Measurements from ENCODE around the gene IL17B. TPM values are rescaled to one million over a fixed set of nuclear protein-coding genes. Genes with fewer than 3 reads are reported as not detected.

The IL17B gene
- total and polyA plus RNA-seq, 11 donors, result 0.33 to 0.42 (median 0.35) TPM; not detected in 8

GRCh38 chr5:149345892-149346222, 33.2 kb downstream of the IL17B start:
- intact Hi-C loops (cut with DNase I), result loop anchor here in 3 of 10 donors (5.0 to 10.0 kb wide), 3 partner anchors 59 to 211 kb away; no protein-coding TSS in a partner anchor
- ATAC-seq, result peak; percentile 0 to 12 (median 7)
- Histone ChIP-seq H3K4me3 (peak overlapping the region; percentile 49 to 86 (median 74)), H3K9me3 (no peaks in the 10 kb centered on the region), H3K27me3 (no peaks in the 10 kb centered on the region), H3K27ac (peak overlapping the region; percentile 69 to 93 (median 86)), H3K4me1 (peaks cover 0 to 52% (median 16%) of the 10 kb centered on the region in 12 donors), H3K36me3 (peaks cover 2 to 61% (median 47%) of the 10 kb centered on the region in 9 donors)
- peak in 1 of 5 donors; percentile 21 for DNase-seq
- WGBS, 4 donors, result 0 to 2% (median 1%) methylated on average over 11 of the region's 11 CpGs
- TF ChIP-seq POLR2A (IDR thresholded peaks at IDR 0.05) (no peak), CTCF (IDR thresholded peaks at IDR 0.05) (no peak)

DNA sequence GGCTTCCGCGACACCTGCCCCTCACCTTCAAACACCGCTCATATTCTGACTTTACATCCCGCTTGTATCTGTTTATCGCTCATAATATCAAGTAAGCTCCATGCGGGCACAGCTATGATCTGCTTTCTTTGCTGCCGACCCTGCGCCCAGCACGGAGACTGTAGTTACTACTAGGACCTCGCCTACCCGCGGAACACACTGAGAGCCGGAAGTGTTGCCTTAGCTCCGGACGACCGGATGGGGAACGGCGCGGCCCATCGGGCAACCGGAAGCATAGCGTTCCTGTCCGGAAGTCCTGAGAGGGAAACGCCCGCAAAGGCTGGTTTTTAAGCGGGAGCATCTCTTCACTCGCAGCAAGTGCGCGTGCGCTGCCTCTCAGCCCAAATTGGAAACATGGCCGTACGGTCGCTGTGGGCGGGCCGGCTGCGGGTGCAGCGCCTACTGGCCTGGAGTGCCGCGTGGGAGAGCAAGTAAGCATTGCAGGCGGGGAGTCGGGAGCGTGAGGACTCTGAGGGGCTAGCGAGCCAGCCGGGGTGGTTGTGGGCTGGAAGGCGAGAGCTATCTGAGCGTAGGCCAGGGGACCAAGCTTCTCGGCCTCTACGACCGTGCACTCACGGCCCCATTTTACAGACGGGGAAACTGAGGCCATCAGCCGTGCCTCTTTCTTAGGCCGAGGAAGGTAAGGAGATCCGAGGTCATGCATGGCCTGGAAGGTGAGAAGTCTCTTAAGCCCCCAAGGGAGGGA, 33.8 kb downstream of the IL17B start, which contains the start of gene GRPEL2:
TSS of gene GRPEL2 (plus strand) at position 353 of the 745 bp plus-strand sequence. CDS start at position 394, 41 bp downstream.
- ATAC-seq (peak; percentile 95 to 98 (median 98)), DNase-seq (peak; percentile 95 to 98 (median 98))
- Histone ChIP-seq H3K9me3 (no peaks in the 10 kb centered on the region), H3K27ac (peak within 1 kb of the TSS; percentile 69 to 93 (median 86)), H3K27me3 (no peaks in the 10 kb centered on the region), H3K4me1 (peaks cover 0 to 52% (median 16%) of the 10 kb centered on the region in 12 donors), H3K36me3 (peaks cover 2 to 61% (median 47%) of the 10 kb centered on the region in 9 donors), H3K4me3 (peak within 1 kb of the TSS; percentile 49 to 86 (median 74))
- peak in 1 of 2 donors; percentile 68 for TF ChIP-seq POLR2A (IDR thresholded peaks at IDR 0.05)
- TF ChIP-seq CTCF (IDR thresholded peaks at IDR 0.05), result no peak
- intact Hi-C loops (cut with DNase I), result loop anchor here in 3 of 10 donors (5.0 to 10.0 kb wide), 3 partner anchors 58 to 211 kb away; no protein-coding TSS in a partner anchor
- 0 to 1% (median 1%) methylated on average over 37 to 54 of the region's 54 CpGs for WGBS, 4 donors

GRCh38 chr5:149344151-149344550, 34.9 kb downstream of the IL17B start:
- TF ChIP-seq CTCF (IDR thresholded peaks at IDR 0.05) (no peak), POLR2A (IDR thresholded peaks at IDR 0.05) (no peak)
- H3K4me1 ChIP-seq, result peaks cover 0 to 48% (median 16%) of the 10 kb centered on the region in 12 donors
- H3K4me3 ChIP-seq, result no peak overlapping the region
- intact Hi-C loops (cut with DNase I), result loop anchor here in 1 of 10 donors (10.0 kb wide), 1 partner anchor 209 kb away; no protein-coding TSS in a partner anchor
- DNase-seq (no peak), ATAC-seq (no peak)
- H3K27me3 ChIP-seq, result no peaks in the 10 kb centered on the region
- WGBS, 4 donors, result 80 to 91% (median 87%) methylated on average over 2 of the region's 2 CpGs
- peaks cover 0 to 61% (median 44%) of the 10 kb centered on the region in 9 donors for H3K36me3 ChIP-seq
- H3K27ac ChIP-seq, result peak overlapping the region in 10 of 12 donors; percentile 69 to 93 (median 87)
- H3K9me3 ChIP-seq, result no peaks in the 10 kb centered on the region

GRCh38 chr5:149341876-149342275, 37.2 kb downstream of the IL17B start:
- no peak for ATAC-seq
- no peaks in the 10 kb centered on the region for H3K27me3 ChIP-seq
- H3K4me3 ChIP-seq, result no peak overlapping the region
- TF ChIP-seq POLR2A (IDR thresholded peaks at IDR 0.05), result no peak
- no peak for TF ChIP-seq CTCF (IDR thresholded peaks at IDR 0.05)
- intact Hi-C loops (cut with DNase I), result loop anchor here in 1 of 10 donors (10.0 kb wide), 1 partner anchor 207 kb away; no protein-coding TSS in a partner anchor
- H3K9me3 ChIP-seq, result no peaks in the 10 kb centered on the region
- peaks cover 0 to 62% (median 44%) of the 10 kb centered on the region in 9 donors for H3K36me3 ChIP-seq
- no peak for DNase-seq
- no peak overlapping the region for H3K27ac ChIP-seq
- H3K4me1 ChIP-seq, result peaks cover 0 to 25% (median 13%) of the 10 kb centered on the region in 12 donors

Measured in heart left ventricle (tissue), 16 donors.